ENCODE measurements around the gene CLMN.
"Not testable (repeated sequence)": the region's sequence is repeated elsewhere in the genome, so short reads cannot be mapped to it uniquely, and the experiment has no call there.

Gene CLMN

DNA sequence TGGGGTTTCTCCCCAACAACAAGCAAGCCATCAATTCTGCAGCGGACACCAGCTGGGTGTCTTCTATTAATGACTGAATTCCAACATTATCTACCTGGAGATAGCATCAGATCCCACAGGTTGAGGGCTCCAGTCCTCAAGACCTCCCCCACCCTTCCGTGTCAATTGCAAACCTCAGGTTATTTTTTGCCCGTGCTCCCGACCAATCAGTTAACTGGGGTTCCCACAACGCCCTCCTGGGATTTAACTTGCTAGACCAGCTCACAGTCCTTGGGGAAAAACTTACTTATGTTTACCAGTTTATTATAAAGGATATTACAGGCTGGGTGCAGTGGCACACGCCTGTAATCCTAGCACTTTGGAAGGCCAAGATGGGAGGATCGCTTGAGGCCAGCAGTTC, 172.1 kb downstream of the CLMN start:
- no peak for DNase-seq

DNA sequence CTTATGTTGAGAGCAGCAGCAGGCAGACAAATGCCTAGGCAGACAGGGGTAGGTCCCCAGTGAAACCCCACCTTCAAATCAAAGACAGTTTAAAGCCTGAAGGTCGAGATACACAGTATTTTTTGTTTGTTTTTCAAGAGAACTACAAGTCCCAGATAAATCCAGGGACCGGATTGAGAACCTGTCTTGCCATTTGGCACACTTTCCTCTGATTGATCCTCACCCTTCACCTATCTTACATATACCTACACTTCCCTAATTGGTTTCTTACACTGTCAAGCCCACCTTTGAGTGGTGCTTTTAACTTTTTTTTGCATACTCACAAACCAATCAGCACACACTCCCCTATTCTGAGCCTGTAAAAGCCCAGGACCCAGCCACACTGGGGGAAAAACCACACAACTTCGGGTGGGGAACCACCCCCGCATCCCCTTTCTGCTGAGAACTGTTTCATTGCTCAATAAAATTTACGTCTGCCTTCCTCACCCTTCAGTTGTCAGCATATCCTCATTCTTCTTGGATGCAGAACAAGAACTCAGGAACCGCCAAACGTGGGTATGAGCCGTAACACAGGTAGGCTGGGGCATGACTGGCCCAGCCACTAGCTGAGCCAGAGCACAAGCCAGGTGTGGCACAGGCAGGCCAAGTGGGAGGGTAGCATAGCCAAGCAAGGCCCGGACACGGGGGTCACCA, 173.5 kb downstream of the CLMN start:
- DNase-seq, result no peak

DNA sequence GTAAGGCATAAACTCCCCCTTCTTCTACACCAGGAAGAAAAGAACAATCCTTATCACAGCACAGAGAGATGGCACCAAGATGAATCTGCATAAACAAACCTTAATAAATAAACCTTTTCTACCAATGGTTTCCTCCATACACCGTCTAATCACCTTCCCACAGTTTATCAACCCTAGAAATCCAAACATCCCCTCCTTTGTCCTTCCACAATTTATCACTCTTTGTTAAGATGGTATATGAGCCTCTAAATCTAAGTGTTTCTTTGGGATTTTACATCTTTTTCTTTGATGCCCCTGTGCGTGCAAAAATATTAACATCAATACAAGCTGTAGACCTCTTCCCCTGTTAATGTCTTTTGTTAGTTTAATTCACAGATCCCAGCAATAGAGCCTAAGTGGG, 174.9 kb downstream of the CLMN start:
- DNase-seq, result no peak

DNA sequence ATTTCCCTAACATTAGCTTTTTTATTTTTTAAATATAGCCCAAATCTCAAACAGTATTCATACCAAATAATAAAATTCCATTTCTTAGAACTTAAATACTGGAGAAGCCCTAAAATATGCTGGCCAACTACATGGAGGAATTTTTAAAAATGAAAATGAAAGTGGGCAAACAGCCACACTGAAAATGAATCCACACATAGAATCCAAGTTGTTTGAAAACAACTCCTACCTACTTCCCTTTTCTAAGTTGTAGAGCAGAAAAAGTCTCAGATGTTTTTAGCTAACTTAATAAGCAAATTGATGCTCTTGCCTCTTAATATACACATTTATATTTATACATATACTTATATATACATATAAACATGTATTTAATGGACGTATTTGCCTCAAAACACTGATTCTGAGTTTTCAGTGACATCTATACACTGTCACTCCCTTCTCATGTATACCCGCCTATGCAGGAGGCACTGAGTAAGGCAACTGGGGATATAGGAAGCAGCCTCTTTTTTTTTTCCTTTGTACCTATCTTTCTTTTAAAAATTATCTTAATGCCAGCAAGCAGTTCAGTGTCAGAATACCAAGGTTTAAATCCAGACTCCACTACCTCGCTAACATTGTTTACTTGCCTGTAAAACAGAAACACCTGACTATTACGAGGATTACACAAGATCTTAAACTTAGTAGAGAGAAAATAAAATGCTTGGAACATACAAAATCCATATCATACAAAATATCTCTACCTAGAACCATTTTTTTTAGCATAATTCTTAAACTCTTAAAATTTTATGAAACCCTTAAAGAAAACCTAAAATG, 175.7 kb downstream of the CLMN start:
- no peak for DNase-seq

DNA sequence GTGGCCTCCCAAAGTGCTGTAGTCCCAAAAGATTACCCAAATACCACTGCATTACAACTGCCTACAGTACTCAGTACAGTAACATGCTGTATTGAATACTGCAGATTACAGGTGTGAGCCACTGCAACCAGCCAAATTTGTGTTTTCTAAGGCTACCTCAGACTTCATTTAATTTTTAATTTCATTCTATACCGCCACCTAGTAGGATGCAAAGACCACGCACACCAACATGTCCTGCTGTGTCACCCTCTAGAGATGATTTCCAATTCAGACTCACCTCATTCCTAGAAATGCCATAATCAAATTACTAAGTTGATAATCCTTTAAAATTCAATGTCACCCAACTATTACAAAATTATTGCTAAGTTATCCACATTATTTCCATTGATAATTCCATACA, 177.5 kb downstream of the CLMN start:
- no peak for DNase-seq

DNA sequence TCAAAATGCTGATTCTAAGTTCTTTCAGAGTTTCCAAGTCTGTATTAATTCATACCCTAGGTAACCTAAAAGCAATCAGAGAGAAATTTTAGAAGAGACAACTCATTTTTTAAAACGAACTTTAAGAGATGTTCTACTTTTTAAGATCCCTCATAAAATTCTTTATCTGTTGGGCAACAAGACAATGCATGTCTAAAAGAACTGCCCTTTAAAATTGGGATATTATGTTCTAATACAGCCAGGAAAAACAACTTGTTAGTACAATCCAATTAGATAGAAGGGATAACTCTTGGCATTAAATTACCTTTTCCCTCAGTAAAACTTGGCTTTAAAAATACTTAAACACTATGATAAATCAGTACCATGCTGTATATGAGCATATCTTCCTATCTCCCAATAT, 178.0 kb downstream of the CLMN start:
- DNase-seq, result no peak

DNA sequence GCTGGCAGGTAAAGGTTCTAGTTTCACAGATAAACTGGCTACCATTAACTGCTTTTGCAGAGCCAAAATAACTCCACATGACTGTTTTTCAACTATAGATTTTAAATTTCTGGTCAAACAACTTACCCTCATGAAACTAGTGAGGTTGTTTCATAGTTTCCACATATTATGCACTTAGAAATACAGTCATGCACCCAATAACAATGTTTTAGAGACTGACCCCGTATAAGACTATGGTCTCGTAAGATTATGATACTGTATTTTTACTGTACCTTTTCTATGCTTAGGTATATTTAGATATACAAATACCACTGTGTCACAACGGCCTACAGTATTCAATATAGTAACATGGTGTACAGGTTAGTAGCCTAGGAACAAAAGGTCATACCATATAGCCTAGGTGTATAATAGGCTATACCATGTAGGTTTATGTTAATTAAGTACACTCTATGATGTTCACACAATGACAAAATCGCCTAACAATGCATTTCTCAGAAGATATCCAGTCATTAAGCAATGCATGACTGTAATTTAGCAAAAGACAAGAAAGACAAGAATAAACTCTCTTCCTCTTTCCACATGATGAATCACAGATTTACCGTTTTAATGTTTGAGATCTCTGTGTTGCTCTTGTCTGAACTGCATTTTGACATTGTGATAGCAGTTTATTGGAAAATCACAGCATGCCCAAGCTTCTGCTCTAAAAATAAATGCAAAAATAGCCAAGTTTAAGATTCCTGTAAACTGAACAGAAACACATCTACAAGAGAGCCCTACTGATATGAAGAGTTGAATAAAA, 179.4 kb downstream of the CLMN start:
- no peak for DNase-seq

DNA sequence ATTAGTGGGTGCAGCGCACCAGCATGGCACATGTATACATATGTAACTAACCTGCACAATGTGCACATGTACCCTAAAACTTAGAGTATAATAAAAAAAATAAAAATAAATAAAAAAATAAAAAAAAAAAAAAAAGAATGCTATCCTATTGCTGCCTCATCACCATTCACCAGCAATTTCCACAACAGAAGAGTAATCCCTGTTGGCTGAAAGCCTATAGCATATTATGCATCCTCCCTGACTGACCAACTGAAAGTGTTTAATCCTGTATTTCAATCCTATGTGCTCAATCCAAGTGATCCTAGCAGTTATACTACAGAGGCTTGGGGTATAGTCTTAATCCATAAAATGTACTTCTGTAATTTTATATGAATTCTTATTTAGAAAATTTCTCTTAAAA, 180.8 kb downstream of the CLMN start:
- DNase-seq, result no peak

DNA sequence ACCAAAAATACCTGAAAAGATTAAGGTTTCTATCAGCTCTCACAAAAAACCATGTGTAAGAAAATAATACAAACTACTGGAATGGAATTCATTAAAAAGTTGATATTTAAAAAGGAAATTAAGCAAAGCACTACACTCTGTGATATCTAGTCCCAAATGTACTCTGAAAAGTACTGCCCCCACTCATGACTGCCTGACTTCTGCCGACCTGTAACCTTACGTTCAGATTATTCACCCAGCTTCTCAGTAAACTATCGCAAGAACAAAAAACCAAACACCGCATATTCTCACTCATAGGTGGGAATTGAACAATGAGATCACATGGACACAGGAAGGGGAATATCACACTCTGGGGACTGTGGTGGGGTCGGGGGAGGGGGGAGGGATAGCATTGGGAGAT, 181.3 kb downstream of the CLMN start:
- DNase-seq, result not testable (repeated sequence)

DNA sequence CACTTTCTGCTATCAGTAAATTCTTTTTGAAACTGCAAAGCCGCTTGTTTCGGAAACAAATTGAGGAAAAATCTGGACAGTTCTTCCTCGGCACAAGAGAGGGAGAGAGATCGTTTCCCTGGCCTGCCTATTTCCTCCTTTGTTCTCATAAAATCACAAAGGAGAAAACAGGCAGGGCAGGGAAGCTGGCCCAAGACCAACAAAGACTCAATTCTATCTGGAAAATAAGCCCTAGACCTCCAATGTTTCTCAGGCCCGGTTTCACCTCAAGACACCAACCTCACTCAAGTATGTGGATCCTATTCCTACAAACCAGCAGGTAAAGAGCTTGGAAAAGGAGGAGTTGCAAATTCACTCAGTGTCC, 181.9 kb downstream of the CLMN start:
- no peak for DNase-seq

DNA sequence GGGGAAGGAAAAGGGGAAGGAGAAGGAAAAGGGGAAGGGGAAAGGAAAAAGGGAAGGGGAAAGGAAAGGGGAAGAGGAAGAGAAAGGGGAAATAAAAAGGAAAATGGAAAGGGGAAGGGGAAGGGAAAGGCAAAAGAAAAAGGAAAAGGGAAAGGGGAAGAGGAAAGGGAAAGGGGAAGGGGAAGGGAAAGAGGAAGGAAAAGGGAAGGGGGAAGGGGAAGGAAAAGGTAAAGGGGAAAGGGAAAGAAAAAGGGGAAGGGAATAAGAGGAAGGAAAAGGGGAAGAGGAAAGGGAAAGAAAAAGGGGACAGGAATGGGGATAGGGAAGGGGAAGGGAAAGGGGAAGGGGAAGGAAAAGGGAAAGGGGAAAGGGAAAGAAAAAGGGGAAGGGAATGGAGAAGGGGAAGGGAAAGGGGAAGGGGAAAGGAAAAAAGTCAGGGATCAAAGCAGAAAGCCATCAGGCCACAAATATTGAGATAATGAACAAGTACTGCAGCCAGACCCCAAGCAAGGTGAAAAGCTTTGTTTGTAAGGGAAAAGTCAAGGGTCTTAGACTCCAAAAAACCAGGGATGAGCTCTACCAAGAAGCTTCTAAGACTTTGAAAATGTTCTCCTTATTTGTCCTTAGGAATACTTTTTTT, 182.4 kb downstream of the CLMN start:
- DNase-seq, result no peak

DNA sequence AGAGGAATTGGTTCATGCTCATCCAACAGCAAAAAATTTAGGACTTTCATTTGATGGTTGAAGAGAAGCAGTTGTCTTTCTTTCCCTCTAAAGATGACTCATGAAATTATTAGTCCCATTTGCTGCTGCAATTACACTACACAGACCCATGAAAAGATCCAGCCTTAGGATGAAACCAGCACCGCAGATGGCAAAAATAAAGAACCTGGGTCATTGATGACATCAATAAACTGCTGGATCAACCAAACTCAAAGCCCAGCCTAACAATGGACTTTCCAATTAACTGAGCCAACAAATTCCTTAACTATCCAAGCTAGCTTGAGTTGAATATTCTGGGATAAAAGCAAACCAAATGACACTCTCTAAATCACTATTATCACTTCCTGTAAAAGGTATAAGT, 183.1 kb downstream of the CLMN start:
- DNase-seq, result no peak

DNA sequence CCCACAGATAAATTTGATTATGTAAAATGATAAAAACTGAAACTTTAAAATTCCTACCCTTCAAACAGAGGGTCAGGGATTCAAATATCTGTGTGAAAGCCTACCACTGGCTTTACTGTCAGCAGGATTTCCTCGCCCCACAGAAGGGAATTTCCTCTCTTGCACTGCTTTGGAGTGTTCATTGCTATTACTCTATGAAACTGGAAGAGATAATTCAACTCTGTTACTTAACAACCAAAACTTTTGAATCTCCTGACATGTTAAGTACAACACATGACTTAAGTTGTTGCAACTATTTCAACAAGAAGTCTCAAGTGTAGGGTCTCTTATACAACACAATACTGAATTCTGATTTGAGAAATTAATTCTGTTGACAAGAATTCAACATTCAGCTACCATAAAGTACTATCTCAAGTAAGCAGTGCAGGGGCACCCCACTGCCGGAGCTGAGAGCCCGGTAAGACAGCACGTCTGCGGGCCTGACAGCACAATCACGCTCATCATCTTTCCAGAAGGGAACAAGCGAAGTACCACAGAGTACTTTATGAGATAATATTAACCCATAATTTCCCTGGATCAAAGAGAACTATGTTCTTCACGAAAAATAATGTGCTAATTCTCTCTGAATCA, 185.3 kb downstream of the CLMN start:
- DNase-seq, result no peak

DNA sequence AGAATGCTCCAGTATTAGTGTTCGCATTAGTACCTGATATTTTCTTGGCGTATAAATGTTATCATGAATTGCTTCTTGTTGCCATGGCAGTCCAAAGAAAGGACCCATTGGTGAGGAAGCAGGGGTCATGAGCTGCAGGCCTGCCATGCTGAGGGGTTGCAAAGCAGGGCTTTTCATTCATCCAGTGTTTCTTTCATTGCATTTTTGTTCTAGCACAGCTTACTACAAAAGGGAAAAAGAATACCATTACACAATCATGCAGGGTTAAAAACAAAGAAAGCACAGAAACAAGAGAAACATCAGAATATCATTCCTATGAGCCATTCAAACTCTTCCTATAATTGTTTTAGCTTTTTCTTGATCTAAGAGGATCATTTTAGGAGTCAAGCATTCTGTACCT, 186.4 kb downstream of the CLMN start:
- no peak for DNase-seq

DNA sequence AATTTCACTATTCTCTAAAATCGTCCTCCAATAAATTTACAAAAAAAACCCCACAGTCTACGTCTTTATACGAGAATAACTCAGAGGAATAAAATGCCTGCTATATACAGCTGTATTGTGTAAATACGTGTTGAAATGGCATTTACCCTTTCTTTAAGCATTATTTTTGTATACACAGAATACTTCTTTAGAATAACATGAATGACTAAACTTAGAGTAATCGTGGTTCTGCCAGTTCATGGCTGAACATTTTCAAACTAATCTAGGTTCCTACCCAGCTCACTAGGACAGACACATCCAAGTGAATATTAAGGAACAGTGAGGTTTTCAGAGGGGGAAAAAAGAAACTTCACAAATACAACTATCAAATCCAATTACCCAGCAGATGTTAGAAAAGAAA, 186.9 kb downstream of the CLMN start:
- no peak for DNase-seq
